GM12878 (cell line): ENCODE data around the gene POLR3E. TPM values are rescaled to one million over a fixed set of nuclear protein-coding genes. Genes with fewer than 3 reads are reported as not detected.

Experiments used
- ATAC-seq: fragments of 200-7000 bp; cut with Tn5 transposase; 3 replicates; pipeline ENCODE4 v1.9.1; 2020; ENCODE audit warnings: mild to moderate bottlenecking, moderate library complexity
- BruUV-seq: library from RNA; stranded (reverse); fragments of 400-500 nt; replicated peaks from 2 replicates; lab custom pipeline; 2021; lab: Mats Ljungman, UMichigan
- CTCF ChIA-PET: fragments of 300-600 bp; sonication (Branson Sonifier 250); formaldehyde crosslinking; extraction: SDS; loops from one replicate; lab custom pipeline; 2021; ENCODE audit warnings: inconsistent platforms; lab: Yijun Ruan, JAX
- POLR2A ChIA-PET: fragments of 350-600 bp; formaldehyde crosslinking; extraction: SDS; loops from one replicate; lab custom pipeline; 2021; ENCODE audit warnings: inconsistent platforms; lab: Charles Lee
- RAD21 ChIA-PET: fragments of 300-600 bp; sonication (Branson Sonifier 250); formaldehyde crosslinking; loops from one replicate; lab custom pipeline; 2023; ENCODE audit warnings: antibody characterized with exemption; ENCODE audit not compliant: unreplicated experiment; lab: Charles Lee
- SMC1A ChIA-PET: fragments of 300-600 bp; sonication (Branson Sonifier 250); formaldehyde crosslinking; loops from one replicate; lab custom pipeline; 2023; ENCODE audit not compliant: unreplicated experiment, uncharacterized antibody; lab: Charles Lee
- DNase-seq: peaks from one replicate; pipeline ENCODE4 v3.0.0-alpha.2; 2011; ENCODE audit warnings: low read depth, low spot score
- FAIRE-seq: peaks from 3 replicates; lab custom pipeline; 2011; peaks lifted over from hg19 to GRCh38; lab: Jason Lieb, UNC
- H2AFZ ChIP-seq: 2 replicates; pipeline ENCODE4 v1.6.0; 2011; ENCODE audit warnings: low read depth, low read length, control low read depth; ENCODE audit not compliant: control insufficient read depth
- H3K27ac ChIP-seq: 2 replicates; pipeline ENCODE4 v1.5.1; 2011; ENCODE audit warnings: control low read depth; ENCODE audit not compliant: control insufficient read depth, insufficient read depth
- H3K27me3 ChIP-seq, 2 experiments: replicated peaks in 1 of 2; 2 replicates each; pipeline versions ENCODE4 v1.6.0 to v1.6.1; 2011; ENCODE audit warnings: low read length in 1 of 2; ENCODE audit not compliant: control insufficient read depth in 2 of 2, insufficient read depth in 2 of 2
- H3K36me3 ChIP-seq, 2 experiments: 2 replicates each; pipeline ENCODE4 v1.5.1; 2011; ENCODE audit warnings: low read length in 1 of 2; ENCODE audit not compliant: control insufficient read depth in 2 of 2, insufficient read depth in 2 of 2
- H3K4me1 ChIP-seq: 2 replicates; pipeline ENCODE4 v1.6.1; 2011; ENCODE audit warnings: mild to moderate bottlenecking, low read length, moderate library complexity, mixed read lengths; ENCODE audit not compliant: control insufficient read depth, insufficient read depth
- H3K4me2 ChIP-seq: 2 replicates; pipeline ENCODE4 v1.6.0; 2011; ENCODE audit warnings: control low read depth; ENCODE audit not compliant: control insufficient read depth, insufficient read depth
- H3K4me3 ChIP-seq: fragments of 200-600 bp; sonication (generic); 2 replicates; pipeline ENCODE4 v1.5.1; 2016
- H3K79me2 ChIP-seq: 2 replicates; pipeline ENCODE4 v1.6.0; 2011; ENCODE audit warnings: low read length; ENCODE audit not compliant: control insufficient read depth, insufficient read depth
- H3K9ac ChIP-seq: 2 replicates; pipeline ENCODE4 v1.8.0; 2011; ENCODE audit warnings: low read length, control low read depth, mixed read lengths; ENCODE audit not compliant: control insufficient read depth, insufficient read depth
- H3K9me3 ChIP-seq: replicated peaks from 3 replicates; pipeline ENCODE4 v1.5.1; 2011; ENCODE audit warnings: mild to moderate bottlenecking, low read length; ENCODE audit not compliant: control insufficient read depth, insufficient read depth
- H4K20me1 ChIP-seq: 2 replicates; pipeline ENCODE4 v1.6.0; 2011; ENCODE audit not compliant: control insufficient read depth, insufficient read depth
- ASH2L ChIP-seq: fragments of 300-600, 200-600 bp; sonication (generic); IDR thresholded peaks from 2 replicates; pipeline ENCODE4 v1.6.1; 2017; ENCODE audit warnings: low read depth, mild to moderate bottlenecking, borderline replicate concordance
- BHLHE40 ChIP-seq, 2 experiments: fragments of 450-650 bp in 1 of 2; IDR thresholded peaks; 2 replicates each; pipeline ENCODE4 v1.6.1; 2011 to 2017; ENCODE audit warnings: low read depth in 2 of 2, borderline replicate concordance in 1 of 2, improper control_type of control experiment in 1 of 2, low read length in 1 of 2, mild to moderate bottlenecking in 1 of 2
- CREB1 ChIP-seq: IDR thresholded peaks from 2 replicates; pipeline ENCODE4 v1.6.1; 2012; ENCODE audit warnings: low read depth, mild to moderate bottlenecking, inconsistent platforms
- CREM ChIP-seq: IDR thresholded peaks from 2 replicates; pipeline ENCODE4 v1.6.1; 2014; ENCODE audit warnings: antibody characterized with exemption, low read depth
- EGR1 ChIP-seq, 2 experiments: IDR thresholded peaks; 1 replicate in 1 of 2; 2 replicates in 1 of 2; pipeline ENCODE4 v1.6.1; 2011 to 2012; ENCODE audit warnings: low read depth in 2 of 2, low read length in 2 of 2, borderline replicate concordance in 1 of 2, mild to moderate bottlenecking in 1 of 2, moderate library complexity in 1 of 2
- NKRF ChIP-seq: fragments of 450-650 bp; conservative IDR thresholded peaks from 2 replicates; pipeline ENCODE4 v1.6.1; 2017; ENCODE audit warnings: mild to moderate bottlenecking, moderate library complexity
- REST ChIP-seq: IDR thresholded peaks from 2 replicates; pipeline ENCODE4 v1.6.1; 2012; ENCODE audit warnings: mild to moderate bottlenecking, low read depth, low read length
- SMAD1 ChIP-seq: fragments of 450-650 bp; IDR thresholded peaks from 2 replicates; pipeline ENCODE4 v1.6.1; 2018; ENCODE audit warnings: mild to moderate bottlenecking, low read depth; ENCODE audit not compliant: partially characterized antibody
- SRF ChIP-seq, 2 experiments: IDR thresholded peaks; 2 replicates each; pipeline ENCODE4 v1.6.1; 2011; ENCODE audit warnings: low read depth in 2 of 2, low read length in 2 of 2, mild to moderate bottlenecking in 1 of 2, moderate library complexity in 1 of 2
- ZBTB40 ChIP-seq: fragments of 450-650 bp; IDR thresholded peaks from 2 replicates; pipeline ENCODE4 v1.6.1; 2016; ENCODE audit warnings: mild to moderate bottlenecking, moderate library complexity, borderline replicate concordance
- ZNF24 ChIP-seq: fragments of 450-650 bp; IDR thresholded peaks from 2 replicates; pipeline ENCODE4 v1.6.1; 2017; ENCODE audit warnings: antibody characterized with exemption, mild to moderate bottlenecking
- ZNF384 ChIP-seq: IDR thresholded peaks from 2 replicates; pipeline ENCODE4 v1.6.1; 2012; ENCODE audit warnings: low read depth, mild to moderate bottlenecking, low read length, improper control_type of control experiment, borderline replicate concordance
- WGBS: methylation state at CpG from one replicate; pipeline ENCODE4 v1.1.6; 2016; ENCODE audit warnings: low lambda C conversion rate; ENCODE audit not compliant: insufficient replicate concordance, insufficient coverage; ENCODE audit errors: missing lambda C conversion rate; 5-methylcytosine and 5-hydroxymethylcytosine counted together
- in situ Hi-C: fragments of 300-500 bp; cut with MboI; formaldehyde crosslinking; loops from 9 replicates; pipeline ENCODE4 v1.14.3; 2018; ENCODE audit warnings: mixed read lengths
- intact Hi-C: fragments of 100-400 bp; cut with micrococcal nuclease; formaldehyde crosslinking; loops from one replicate; pipeline ENCODE4 v1.14.2; 2022; ENCODE audit not compliant: unreplicated experiment
- polyA plus RNA-seq, 11 experiments: library from polyadenylated mRNA; depleted of rRNA in 4 of 11; unstranded in 6 of 11; stranded (reverse) in 5 of 11; fragments of >200 nt; fragmentation: Nextera tagmentation in 4 of 11; fragmentation: Illumina TruSeq in 1 of 11; extraction: Ambion mirVana in 4 of 11; extraction: Trizol in 1 of 11; gene quantifications; 1 replicate in 1 of 11; 2 replicates in 10 of 11; pipeline versions ENCODE4 v1.2.1 to v1.2.3, GENCODE V29; 2011 to 2016; ENCODE audit warnings: inconsistent platforms in 2 of 11, missing spikeins in 2 of 11, low read depth in 1 of 11
- total RNA-seq, 4 experiments: library from RNA; depleted of rRNA in 3 of 4; stranded (reverse); fragments of >200 nt in 3 of 4; fragmentation: Illumina TruSeq in 1 of 4; extraction: Trizol in 1 of 4; gene quantifications; 2 replicates each; pipeline versions ENCODE4 v1.2.1 to v1.2.3, GENCODE V29; 2013 to 2021

POLR3E gene
- total and polyA plus RNA-seq, 10 of the 15 experiments (the other 5 are each of a cell fraction or from before 2014, with no cell fraction given) = 11.1 to 79.5 (median 39.7) TPM

GRCh38 chr16:22369221-22369811 is 72.1 kb downstream of the POLR3E start:
- Histone ChIP-seq H3K4me1 (peaks cover 19% of the 10 kb centered on the region), H3K9ac (no peak overlapping the region), H3K4me3 (0 out of 2 replicates have a peak overlapping the region, but pooled peaks have one; percentile 15), H3K4me2 (peak overlapping the region; percentile 70), H3K27ac (peak overlapping the region; percentile 60), H2AFZ (no peak overlapping the region), H3K9me3 (no peaks in the 10 kb centered on the region), H3K79me2 (peaks cover 74% of the 10 kb centered on the region), H3K36me3 (peaks cover 0 to 9% of the 10 kb centered on the region in 2 experiments; a peak in 2 of 4 replicates), H4K20me1 (no peaks in the 10 kb centered on the region), H3K27me3 (no peaks in the 10 kb centered on the region)
- ChIA-PET SMC1A (interaction anchor here (1.5 to 12.5 kb wide), 4 partner anchors 8 to 39 kb away, joined by 3 to 205 read pairs (median 8); no protein-coding TSS in a partner anchor), RAD21 (interaction anchor here (1.9 to 3.9 kb wide), 2 partner anchors 14 to 48 kb away, joined by 5 to 64 read pairs; no protein-coding TSS in a partner anchor), CTCF (interaction anchor here (0.6 to 4.0 kb wide), 6 partner anchors 11 to 358 kb away, joined by 3 to 26 read pairs (median 5); no protein-coding TSS in a partner anchor), POLR2A (interaction anchor here (12.9 kb wide), 1 partner anchor 12 kb away, joined by 185 read pairs; no protein-coding TSS in a partner anchor)
- BruUV-seq = no TSS peak
- WGBS = 63% methylated on average over 3 of the region's 3 CpGs
- peak; percentile 36 for ATAC-seq
- FAIRE-seq = peak; percentile 68
- no peak for DNase-seq
- in situ Hi-C loops = no loop called here
- intact Hi-C loops = no loop called here
- TF ChIP-seq ZBTB40 = peak; percentile 80; the same call in 1 of the 2 replicates
- no peak for TF ChIP-seq NKRF
- TF ChIP-seq SRF (IDR thresholded peaks at IDR 0.05; ENCODE audit: low read depth in 2 of 2, low read length in 2 of 2) = peak in 1 of 2 experiments; percentile 74; a peak in 2 of 4 replicates
- TF ChIP-seq CREB1 = peak; percentile 83
- TF ChIP-seq ZNF24 = no peak
- TF ChIP-seq BHLHE40 (IDR thresholded peaks at IDR 0.05; ENCODE audit: borderline replicate concordance in 1 of 2, low read depth in 2 of 2, low read length in 1 of 2) = no peak
- peak; percentile 52 for TF ChIP-seq CREM
- peak; percentile 71; the same call in 1 of the 2 replicates for TF ChIP-seq REST
- no peak for TF ChIP-seq EGR1 (IDR thresholded peaks at IDR 0.05; ENCODE audit: borderline replicate concordance in 1 of 2, low read depth in 2 of 2, low read length in 2 of 2)
- no peak for TF ChIP-seq SMAD1
- TF ChIP-seq ZNF384 = 0 out of 2 replicates have a peak, but pooled peaks have one; percentile 10
- no peak for TF ChIP-seq ASH2L
